SW480 (cell line): ENCODE measurements around the gene WDR3.

ENCODE experiments used
- DNase-seq: peaks from one replicate; pipeline ENCODE4 v3.0.0-alpha.2; 2016; ENCODE audit warnings: low spot score

WDR3 gene

DNA sequence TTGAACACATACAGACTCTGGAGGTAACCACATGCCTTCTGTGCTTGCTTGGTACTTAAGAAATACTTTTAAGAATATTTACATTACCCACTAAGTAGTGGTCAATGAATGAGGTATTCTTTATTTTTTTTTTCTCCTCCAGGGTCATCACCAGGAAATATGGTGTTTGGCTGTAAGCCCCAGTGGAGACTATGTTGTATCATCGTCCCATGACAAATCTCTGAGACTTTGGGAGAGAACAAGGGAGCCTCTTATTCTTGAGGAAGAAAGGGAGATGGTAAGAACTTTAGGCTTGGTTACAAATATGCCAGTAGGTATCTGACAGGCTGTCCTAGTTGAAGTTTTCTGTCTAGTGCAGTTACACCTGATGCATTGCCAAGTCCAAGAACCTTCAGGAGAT is 22.8 kb downstream of the WDR3 start:
- DNase-seq: no peak

DNA sequence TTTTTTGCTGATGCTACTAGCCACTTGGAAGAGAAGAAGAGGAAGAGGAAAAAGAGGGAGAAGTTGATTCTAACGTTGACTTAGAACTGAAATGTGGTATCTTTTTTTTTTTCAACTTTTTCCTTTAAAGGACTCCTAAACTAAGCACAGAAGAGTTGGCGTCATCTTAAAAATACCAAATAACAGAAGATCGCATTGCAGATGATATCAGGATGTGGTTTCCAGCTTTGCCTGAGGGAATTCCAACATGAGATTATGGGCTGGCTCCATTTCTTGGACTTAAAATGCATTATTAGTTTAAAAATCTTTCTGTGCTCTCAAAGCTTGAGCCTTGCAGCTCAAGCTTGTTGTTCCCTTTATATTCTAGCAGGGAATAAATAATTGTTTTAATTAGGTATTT is 29.8 kb downstream of the WDR3 start:
- DNase-seq: no peak

DNA sequence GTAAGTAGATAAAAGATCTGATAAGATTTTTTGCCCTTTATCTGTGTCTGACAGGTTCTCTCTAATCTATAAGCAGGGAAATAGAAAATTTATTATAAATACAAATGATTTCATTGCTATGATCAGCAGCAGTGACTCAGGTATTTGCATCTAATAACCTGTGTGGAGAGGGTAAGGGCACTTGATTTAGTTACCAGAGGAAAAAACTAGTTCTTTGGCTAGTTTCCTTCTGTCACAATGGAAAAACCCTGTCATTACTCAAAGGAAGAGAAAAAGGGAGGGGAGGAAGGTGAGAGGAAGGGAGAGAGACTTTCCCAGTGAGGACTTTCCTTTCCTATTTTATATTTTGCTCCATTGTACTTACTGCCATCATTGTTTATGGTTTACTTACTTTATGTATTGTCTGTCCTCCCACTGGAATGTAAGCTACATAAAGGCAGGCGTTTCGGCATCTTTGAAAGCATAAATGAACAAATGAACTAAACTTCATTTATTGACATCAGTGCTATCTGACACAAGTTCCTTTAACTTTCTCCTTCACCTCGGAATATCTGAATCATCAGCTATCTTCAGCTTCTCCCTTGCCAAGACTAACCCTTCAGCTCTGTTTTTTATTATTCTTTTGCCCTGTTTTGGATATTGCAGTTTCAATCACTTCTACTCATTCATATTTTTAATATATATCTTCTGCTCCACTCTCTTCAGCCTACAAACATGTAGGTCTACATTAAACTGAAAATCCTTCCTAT is 34.9 kb downstream of the WDR3 start:
- no peak for DNase-seq

GRCh38 chr1:117967477-117967876 is 37.9 kb downstream of the WDR3 start:
- no peak for DNase-seq

GRCh38 chr1:117967881-117968280 is 38.3 kb downstream of the WDR3 start:
- DNase-seq: no peak

GRCh38 chr1:117970252-117970651 is 40.7 kb downstream of the WDR3 start:
- DNase-seq: no peak

DNA sequence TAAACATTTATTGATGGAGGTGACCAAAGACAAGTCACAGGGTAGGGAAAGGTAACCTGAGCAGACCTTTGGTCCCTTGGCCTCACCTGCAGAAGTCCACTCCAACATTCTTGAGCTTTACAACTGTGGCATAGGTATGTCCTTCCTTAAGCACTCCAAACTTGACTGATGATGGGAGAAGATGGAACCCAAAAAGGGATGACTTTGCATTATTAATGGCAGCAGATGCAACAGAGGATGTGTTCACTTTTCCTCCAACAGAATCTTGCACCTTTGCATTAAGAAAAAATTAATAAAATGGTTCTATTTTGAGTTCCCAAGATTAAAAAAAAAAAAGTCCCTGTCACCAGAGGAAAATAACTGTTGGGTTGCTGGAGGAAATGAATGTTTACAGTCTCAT is 42.2 kb downstream of the WDR3 start:
- no peak for DNase-seq

DNA sequence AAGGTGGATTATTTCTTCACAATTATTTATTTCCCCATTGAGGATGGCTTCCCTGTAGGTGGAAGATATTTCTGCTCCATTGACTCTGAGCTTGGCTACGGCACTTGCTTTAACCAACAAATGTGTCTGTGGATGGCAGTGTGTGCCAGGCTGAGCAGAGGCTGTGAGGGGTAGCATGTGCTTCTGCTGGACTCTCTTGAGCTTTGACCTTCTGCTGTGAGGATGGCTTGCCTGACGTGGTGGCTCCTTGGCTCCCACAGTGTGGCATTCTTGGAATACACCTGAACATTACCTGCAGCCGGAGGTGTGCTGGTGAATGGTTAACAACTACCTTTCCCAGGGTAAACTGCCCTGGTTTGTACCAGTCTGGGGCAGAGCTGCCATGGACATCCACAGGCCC is 46.8 kb downstream of the WDR3 start:
- no peak for DNase-seq

DNA sequence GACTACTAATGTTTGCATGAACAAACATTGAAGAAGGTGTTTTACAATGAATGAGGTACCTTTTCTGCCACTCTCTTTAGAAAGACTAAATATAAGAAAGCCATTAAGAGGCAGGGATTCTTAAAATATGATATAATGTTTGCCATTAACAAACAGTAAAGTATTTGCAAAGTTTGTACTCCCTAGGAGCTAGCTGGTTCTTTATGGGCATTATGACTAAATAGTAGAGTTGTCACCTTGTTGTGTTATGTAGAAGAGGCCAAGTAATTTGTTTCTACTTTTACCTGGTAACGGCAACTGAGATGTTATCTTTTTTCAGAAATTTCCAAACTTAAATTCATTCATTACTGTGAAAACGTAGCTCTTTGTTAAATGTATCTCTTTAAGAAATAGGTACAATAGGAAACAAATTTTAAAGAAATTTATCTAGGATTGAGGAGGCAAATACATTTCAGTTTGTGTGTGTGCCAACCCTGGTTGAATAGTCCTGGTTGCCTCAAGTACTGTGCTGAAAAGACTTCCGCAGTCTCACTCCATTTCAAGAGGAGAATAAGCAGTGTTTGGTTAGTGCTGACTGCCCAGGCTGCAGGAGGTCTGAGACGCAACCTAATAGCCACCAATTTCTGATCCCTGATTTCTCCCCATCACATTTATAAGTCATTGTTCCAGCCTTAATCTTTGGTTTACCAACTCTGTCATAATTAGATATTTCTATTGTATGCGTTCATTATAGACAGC is 52.1 kb downstream of the WDR3 start:
- DNase-seq: no peak

- no peak for DNase-seq
Measured at GRCh38 chr1:117985239-117985638, 55.7 kb downstream of the WDR3 start.

DNA sequence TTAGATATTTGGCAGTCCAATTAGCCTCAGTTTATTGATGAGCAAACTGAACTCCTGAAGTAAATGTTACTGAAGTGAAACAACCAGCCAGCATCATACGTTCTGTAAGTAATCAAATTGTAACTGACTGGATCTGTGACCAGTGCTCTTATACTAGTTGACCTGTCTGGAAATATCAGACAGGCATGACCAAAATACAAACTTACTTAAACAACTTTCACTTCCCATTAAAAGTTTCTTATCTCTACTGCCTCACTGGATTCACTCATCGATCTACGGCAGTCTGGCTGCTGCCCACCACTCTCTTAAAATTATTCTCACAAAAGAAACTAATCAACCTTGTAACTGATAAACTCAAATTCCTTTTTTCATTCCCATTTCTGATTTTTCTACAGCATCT is 56.4 kb downstream of the WDR3 start:
- no peak for DNase-seq

- no peak for DNase-seq
Measured at GRCh38 chr1:118004312-118004711, 74.8 kb downstream of the WDR3 start.

GRCh38 chr1:118007391-118007790 is 77.9 kb downstream of the WDR3 start:
- no peak for DNase-seq

GRCh38 chr1:118008011-118008410 is 78.5 kb downstream of the WDR3 start:
- DNase-seq: no peak

- DNase-seq: no peak
Measured at GRCh38 chr1:118012515-118013124, 83.1 kb downstream of the WDR3 start.

DNA sequence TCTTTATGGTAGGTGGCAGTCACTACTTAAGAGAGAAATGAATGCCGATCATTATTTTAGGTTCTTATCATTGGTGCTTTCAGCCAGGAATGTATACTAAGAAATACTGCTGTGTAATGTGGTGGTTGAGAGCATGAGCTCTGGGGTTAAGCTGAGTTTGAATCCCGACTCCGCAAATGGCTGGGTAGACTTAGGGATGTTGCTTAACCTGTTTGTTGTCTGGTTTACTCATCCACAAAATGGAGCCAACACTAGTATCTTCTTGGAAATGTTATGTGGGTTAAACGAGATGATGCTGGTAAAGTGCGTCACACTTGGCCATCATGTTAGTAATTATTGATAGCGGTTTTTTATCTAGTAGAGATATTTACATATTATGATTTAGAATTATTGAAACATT is 83.8 kb downstream of the WDR3 start:
- DNase-seq: no peak

GRCh38 chr1:118013938-118014337 is 84.4 kb downstream of the WDR3 start:
- no peak for DNase-seq
